Inflammatory macrophage (primary cell): ENCODE data around the gene RPA1.
"Not testable (repeated sequence)": the region's sequence is repeated elsewhere in the genome, so short reads cannot be mapped to it uniquely, and the experiment has no call there.

ENCODE experiments used
- DNase-seq, 2 donors: peaks; one replicate each; pipeline ENCODE4 v3.0.0-alpha.2; 2020 to 2022
- total RNA-seq, 18 experiments: gene quantifications; one replicate each; lab custom pipeline; 2026; ENCODE audit warnings: mixed read lengths in 6 of 18, inconsistent platforms in 2 of 18; lab: John Stamatoyannopoulos, UW

The RPA1 gene
- 15.1 to 85.7 (median 52.7) reads per million in 18 experiments for total RNA-seq

- peak; percentile 90 to 93 for DNase-seq
Observed at GRCh38 chr17:1829592-1830257, at the start of gene RPA1, which contains the start of gene SMYD4. Gene RPA1 (plus strand): TSS chr17:1830005. CDS start chr17:1830094, 89 bp downstream. Gene SMYD4 (minus strand): TSS chr17:1829902. CDS start chr17:1827994, 1,908 bp downstream.

GRCh38 chr17:1782171-1782567 is 47.6 kb upstream of the RPA1 start:
- DNase-seq, result no peak

- peak in 1 of 2 donors; percentile 46 for DNase-seq
Observed at GRCh38 chr17:1783271-1783670, 46.5 kb upstream of the RPA1 start.

GRCh38 chr17:1783834-1784611 is 45.8 kb upstream of the RPA1 start:
- DNase-seq, result peak; percentile 82 to 84

GRCh38 chr17:1785930-1786329 is 43.9 kb upstream of the RPA1 start:
- DNase-seq, result peak in 1 of 2 donors; percentile 8

GRCh38 chr17:1786708-1787107 is 43.1 kb upstream of the RPA1 start:
- DNase-seq, result no peak

GRCh38 chr17:1787301-1787902 is 42.4 kb upstream of the RPA1 start:
- no peak for DNase-seq

- peak in 1 of 2 donors; percentile 10 for DNase-seq
Observed at GRCh38 chr17:1789936-1790335, 39.9 kb upstream of the RPA1 start.

GRCh38 chr17:1792495-1793446 is 37.0 kb upstream of the RPA1 start:
- no peak for DNase-seq

- peak in 1 of 2 donors; percentile 15 for DNase-seq
Observed at GRCh38 chr17:1793447-1793806, 36.4 kb upstream of the RPA1 start.

- peak; percentile 39 to 67 for DNase-seq
Observed at GRCh38 chr17:1796800-1797199, 33.0 kb upstream of the RPA1 start.

GRCh38 chr17:1797323-1797722 is 32.5 kb upstream of the RPA1 start:
- no peak for DNase-seq

GRCh38 chr17:1797846-1798245 is 32.0 kb upstream of the RPA1 start:
- not testable (repeated sequence) for DNase-seq

- no peak for DNase-seq
Observed at GRCh38 chr17:1800240-1800639, 29.6 kb upstream of the RPA1 start.

GRCh38 chr17:1800712-1801111 is 29.1 kb upstream of the RPA1 start:
- DNase-seq, result no peak

GRCh38 chr17:1802429-1802828 is 27.4 kb upstream of the RPA1 start:
- DNase-seq, result no peak

- no peak for DNase-seq
Observed at GRCh38 chr17:1803280-1803679, 26.5 kb upstream of the RPA1 start.

- DNase-seq, result no peak
Observed at GRCh38 chr17:1807890-1808289, 21.9 kb upstream of the RPA1 start.

- DNase-seq, result no peak
Observed at GRCh38 chr17:1808644-1809043, 21.2 kb upstream of the RPA1 start.

GRCh38 chr17:1809815-1810214 is 20.0 kb upstream of the RPA1 start:
- not testable (repeated sequence) for DNase-seq

GRCh38 chr17:1810450-1811103 is 19.2 kb upstream of the RPA1 start:
- no peak for DNase-seq

GRCh38 chr17:1813088-1813487 is 16.7 kb upstream of the RPA1 start:
- no peak for DNase-seq
